GM19395 (cell line): Measurements from ENCODE around the gene ITPKB.

Experiments
- ATAC-seq: cut with Tn5 transposase; IDR thresholded peaks from one replicate; pipeline ENCODE4 v1.9.1; 2021; ENCODE audit warnings: mild to moderate bottlenecking, moderate library complexity; ENCODE audit not compliant: unreplicated experiment

The ITPKB gene

GRCh38 chr1:226668173-226668560 lies 70.9 kb downstream of the ITPKB start:
- ATAC-seq = no peak

- no peak for ATAC-seq
Observed at GRCh38 chr1:226666692-226667091, 72.4 kb downstream of the ITPKB start.

GRCh38 chr1:226666164-226666506 lies 72.9 kb downstream of the ITPKB start:
- ATAC-seq = no peak

GRCh38 chr1:226665505-226666163 lies 73.4 kb downstream of the ITPKB start:
- no peak for ATAC-seq

GRCh38 chr1:226664413-226665101 lies 74.5 kb downstream of the ITPKB start:
- no peak for ATAC-seq

- no peak for ATAC-seq
Observed at GRCh38 chr1:226663327-226663704, 75.8 kb downstream of the ITPKB start.

GRCh38 chr1:226662642-226663326 lies 76.3 kb downstream of the ITPKB start:
- peak; percentile 95 for ATAC-seq

- no peak for ATAC-seq
Observed at GRCh38 chr1:226661965-226662364, 77.1 kb downstream of the ITPKB start.

GRCh38 chr1:226661271-226661670 lies 77.8 kb downstream of the ITPKB start:
- no peak for ATAC-seq

- ATAC-seq = no peak
Observed at GRCh38 chr1:226660410-226661182, 78.5 kb downstream of the ITPKB start.

GRCh38 chr1:226659641-226660040 lies 79.4 kb downstream of the ITPKB start:
- no peak for ATAC-seq

GRCh38 chr1:226659136-226659535 lies 79.9 kb downstream of the ITPKB start:
- no peak for ATAC-seq

GRCh38 chr1:226658546-226659125 lies 80.4 kb downstream of the ITPKB start:
- no peak for ATAC-seq

GRCh38 chr1:226657895-226658545 lies 81.1 kb downstream of the ITPKB start:
- ATAC-seq = no peak

- ATAC-seq = no peak
Observed at GRCh38 chr1:226656601-226657277, 82.3 kb downstream of the ITPKB start.

GRCh38 chr1:226656201-226656600 lies 82.9 kb downstream of the ITPKB start:
- ATAC-seq = no peak

- no peak for ATAC-seq
Observed at GRCh38 chr1:226655251-226656163, 83.6 kb downstream of the ITPKB start.

- ATAC-seq = no peak
Observed at GRCh38 chr1:226654668-226655055, 84.4 kb downstream of the ITPKB start.

GRCh38 chr1:226654046-226654667 lies 84.9 kb downstream of the ITPKB start:
- no peak for ATAC-seq
